Uterus (tissue), 4 donors: ENCODE measurements around the gene SHC1. TPM values are rescaled to one million over a fixed set of nuclear protein-coding genes. Genes with fewer than 3 reads are reported as not detected.
A peak's percentile ranks its signal among the peaks of the same experiment; 100 is the strongest.

Experiments
- DNase-seq, 2 donors: peaks; one replicate each; pipeline ENCODE4 v3.0.0-alpha.2; 2019 to 2020
- H3K27ac ChIP-seq, 2 donors: fragments of 200-600 bp; sonication (generic); 1 replicate in 1 of 2; 2 replicates in 1 of 2; pipeline ENCODE4 v1.5.1; 2016 to 2018
- H3K27me3 ChIP-seq, 2 donors: fragments of 200-600 bp; sonication (generic); one replicate each; pipeline ENCODE4 v1.5.1; 2018 to 2019; ENCODE audit warnings: control low read depth in 1 of 2
- H3K36me3 ChIP-seq, 2 donors: fragments of 200-600 bp; sonication (generic); one replicate each; pipeline ENCODE4 v1.5.1; 2019; ENCODE audit warnings: control low read depth in 1 of 2
- H3K4me1 ChIP-seq, 2 donors: fragments of 200-600 bp; sonication (generic); one replicate each; pipeline ENCODE4 v1.5.1; 2018 to 2019; ENCODE audit warnings: control low read depth in 1 of 2
- H3K4me3 ChIP-seq, 2 donors: fragments of 200-600 bp; sonication (generic); 1 replicate in 1 of 2; 2 replicates in 1 of 2; pipeline ENCODE4 v1.5.1; 2018 to 2019; ENCODE audit warnings: mild to moderate bottlenecking in 1 of 2
- H3K9me3 ChIP-seq, 2 donors: fragments of 200-600 bp; sonication (generic); one replicate each; pipeline ENCODE4 v1.5.1; 2019; ENCODE audit warnings: control low read depth in 1 of 2
- POLR2A ChIP-seq, 2 donors: fragments of 450-650 bp; IDR thresholded peaks; one replicate each; pipeline ENCODE4 v1.6.1; 2016; ENCODE audit warnings: antibody characterized with exemption in 2 of 2, mild to moderate bottlenecking in 1 of 2, moderate library complexity in 1 of 2
- intact Hi-C: fragments of 100-400 bp; cut with DNase I; formaldehyde crosslinking; loops from one replicate; pipeline ENCODE4 v1.15.1; 2023; ENCODE audit warnings: low total_unique reads
- total RNA-seq, 4 donors: library from RNA; depleted of rRNA in 3 of 4; stranded (reverse); fragments of >200 nt in 3 of 4; gene quantifications; one replicate each; pipeline versions ENCODE4 v1.1.0 to v1.2.4, GENCODE V29; 2014 to 2023
- TF ChIP-seq, protein P1 (sequence below), 4 experiments: fragments of 200-600 bp in 2 of 4; fragments of 450-650 bp in 2 of 4; sonication (generic) in 2 of 4; IDR thresholded peaks; one replicate each; pipeline ENCODE4 v1.5.1; 2016 to 2019; ENCODE audit warnings: antibody characterized with exemption in 4 of 4, mild to moderate bottlenecking in 2 of 4, moderate library complexity in 1 of 4
- donor health status: DM: yes; HTN: yes; CAD: no.

Gene SHC1
- total RNA-seq, 4 donors from 2014 or later = 93.5 to 149 (median 101) TPM

DNA sequence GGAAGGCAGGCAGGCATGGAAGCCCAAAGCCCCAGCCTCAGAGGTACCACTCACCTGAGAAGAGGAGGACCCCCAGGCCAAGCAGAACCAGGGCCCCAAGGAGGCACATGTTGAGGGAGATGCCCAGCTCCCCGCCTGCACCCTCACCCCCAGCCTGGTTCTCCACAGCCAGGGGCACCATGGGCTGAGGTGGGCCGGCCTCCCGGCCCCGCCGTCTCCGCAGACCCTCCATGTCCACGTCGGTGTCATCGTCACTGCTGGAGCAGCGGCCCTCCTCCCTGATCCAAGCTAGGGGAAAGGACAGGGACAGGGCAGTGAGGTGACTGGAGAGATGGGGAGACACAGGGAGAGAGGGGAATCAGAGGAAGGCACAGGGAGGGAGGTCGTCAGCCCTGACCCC, 22.5 kb downstream of the SHC1 start:
- no peaks in the 10 kb centered on the region for H3K36me3 ChIP-seq
- no peak overlapping the region for H3K27ac ChIP-seq
- no peaks in the 10 kb centered on the region for H3K9me3 ChIP-seq
- no peaks in the 10 kb centered on the region for H3K27me3 ChIP-seq
- H3K4me1 ChIP-seq = no peaks in the 10 kb centered on the region
- DNase-seq = no peak
- intact Hi-C loops = no loop called here
- no peak overlapping the region for H3K4me3 ChIP-seq
- TF ChIP-seq, protein P1, sequence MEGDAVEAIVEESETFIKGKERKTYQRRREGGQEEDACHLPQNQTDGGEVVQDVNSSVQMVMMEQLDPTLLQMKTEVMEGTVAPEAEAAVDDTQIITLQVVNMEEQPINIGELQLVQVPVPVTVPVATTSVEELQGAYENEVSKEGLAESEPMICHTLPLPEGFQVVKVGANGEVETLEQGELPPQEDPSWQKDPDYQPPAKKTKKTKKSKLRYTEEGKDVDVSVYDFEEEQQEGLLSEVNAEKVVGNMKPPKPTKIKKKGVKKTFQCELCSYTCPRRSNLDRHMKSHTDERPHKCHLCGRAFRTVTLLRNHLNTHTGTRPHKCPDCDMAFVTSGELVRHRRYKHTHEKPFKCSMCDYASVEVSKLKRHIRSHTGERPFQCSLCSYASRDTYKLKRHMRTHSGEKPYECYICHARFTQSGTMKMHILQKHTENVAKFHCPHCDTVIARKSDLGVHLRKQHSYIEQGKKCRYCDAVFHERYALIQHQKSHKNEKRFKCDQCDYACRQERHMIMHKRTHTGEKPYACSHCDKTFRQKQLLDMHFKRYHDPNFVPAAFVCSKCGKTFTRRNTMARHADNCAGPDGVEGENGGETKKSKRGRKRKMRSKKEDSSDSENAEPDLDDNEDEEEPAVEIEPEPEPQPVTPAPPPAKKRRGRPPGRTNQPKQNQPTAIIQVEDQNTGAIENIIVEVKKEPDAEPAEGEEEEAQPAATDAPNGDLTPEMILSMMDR (IDR thresholded peaks at IDR 0.05) = no peak
- TF ChIP-seq POLR2A (IDR thresholded peaks at IDR 0.05) = no peak

DNA sequence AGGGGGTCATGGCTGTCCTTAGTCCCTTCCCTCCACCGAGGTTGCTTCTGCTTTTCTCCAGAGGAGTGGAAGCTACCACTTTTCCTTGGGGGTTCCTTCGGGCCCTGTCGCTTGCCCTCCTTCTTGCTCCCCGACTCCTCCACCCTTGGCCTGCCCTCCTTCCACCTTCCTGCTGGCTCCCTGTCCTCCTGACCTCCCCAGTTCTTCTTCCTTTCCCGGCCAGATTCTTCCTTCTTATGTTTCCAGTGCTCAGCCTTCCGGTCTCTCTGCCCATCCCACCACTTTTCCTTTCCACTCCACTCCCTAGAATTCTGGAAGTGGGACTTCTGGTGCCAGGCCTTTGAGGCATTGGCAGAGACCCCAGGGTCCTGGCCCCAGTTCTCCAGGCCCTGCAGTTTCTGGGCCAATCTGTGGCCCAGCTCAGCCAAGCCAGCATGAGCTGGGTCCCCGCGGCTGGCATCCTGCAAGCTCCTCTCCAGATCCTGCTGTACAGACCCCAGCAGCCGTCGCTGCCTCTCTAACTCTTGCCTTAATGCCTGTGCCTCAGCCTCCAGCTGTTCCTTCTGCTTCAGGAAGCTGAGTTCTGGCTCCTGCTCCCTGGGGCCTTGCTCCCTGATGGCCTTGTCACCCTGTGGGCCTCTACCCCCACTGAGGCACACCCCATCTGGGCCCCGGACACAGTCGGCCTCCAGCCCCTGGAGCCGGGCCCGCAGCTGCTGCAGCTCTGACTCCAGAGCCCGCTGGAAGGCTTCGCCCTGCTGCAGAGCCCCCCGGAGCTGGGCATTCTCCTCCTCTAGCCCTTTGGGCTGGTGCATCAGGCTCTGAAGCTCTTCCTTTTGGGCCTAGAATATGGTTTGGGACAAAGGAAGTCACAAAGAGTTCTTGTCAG, 24.3 kb downstream of the SHC1 start:
- no peaks in the 10 kb centered on the region for H3K9me3 ChIP-seq
- no peak for TF ChIP-seq POLR2A (IDR thresholded peaks at IDR 0.05)
- no peak overlapping the region for H3K4me3 ChIP-seq
- no peaks in the 10 kb centered on the region for H3K4me1 ChIP-seq
- intact Hi-C loops = no loop called here
- H3K27me3 ChIP-seq = no peaks in the 10 kb centered on the region
- no peak overlapping the region for H3K27ac ChIP-seq
- DNase-seq = no peak
- H3K36me3 ChIP-seq = no peaks in the 10 kb centered on the region

DNA sequence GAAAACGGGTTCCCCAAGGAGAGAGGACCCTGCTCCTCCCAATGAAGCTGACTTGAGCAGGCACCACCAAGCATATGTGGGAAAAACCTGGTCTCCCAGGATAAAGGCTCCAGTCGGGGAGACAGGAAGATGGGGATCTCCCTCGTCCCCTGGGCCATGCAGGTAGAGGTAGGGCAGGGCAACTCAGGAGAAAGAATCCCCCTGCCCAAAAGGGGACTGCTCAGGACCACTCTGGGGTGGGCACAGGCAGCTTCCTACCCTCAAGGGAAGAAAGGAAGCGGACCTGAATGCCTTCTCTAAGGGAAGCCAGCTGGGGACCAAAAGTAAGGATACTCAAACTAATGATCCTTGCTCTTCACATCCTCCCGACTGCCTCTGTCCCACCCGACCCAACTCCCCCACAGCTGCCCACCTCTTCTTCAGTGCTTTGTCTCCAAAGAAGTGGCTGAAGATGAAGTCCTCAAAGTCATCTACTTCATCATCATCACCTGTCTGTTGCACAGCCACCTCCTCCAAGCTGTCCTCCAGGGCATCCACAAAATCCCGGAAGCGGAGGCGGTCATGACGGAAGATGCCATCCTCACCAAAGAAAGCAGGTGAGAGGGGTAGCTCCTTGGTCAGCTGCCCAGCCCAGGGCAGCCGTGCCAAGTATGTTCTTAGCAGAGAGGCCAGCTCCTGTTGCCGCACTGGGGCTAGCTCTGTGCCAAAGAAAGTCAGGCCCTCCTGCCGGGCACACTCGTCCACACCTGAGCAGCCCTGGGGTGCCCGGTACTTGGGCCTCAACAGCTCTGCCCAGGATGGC, 25.2 kb downstream of the SHC1 start:
- Histone ChIP-seq H3K9me3 (no peaks in the 10 kb centered on the region), H3K36me3 (no peaks in the 10 kb centered on the region), H3K4me3 (no peak overlapping the region), H3K27me3 (no peaks in the 10 kb centered on the region), H3K4me1 (no peaks in the 10 kb centered on the region), H3K27ac (peak overlapping the region in 1 of 2 donors; percentile 5)
- TF ChIP-seq POLR2A (IDR thresholded peaks at IDR 0.05) = no peak
- TF ChIP-seq, protein P1 (IDR thresholded peaks at IDR 0.05) = no peak
- intact Hi-C loops = no loop called here
- no peak for DNase-seq

DNA sequence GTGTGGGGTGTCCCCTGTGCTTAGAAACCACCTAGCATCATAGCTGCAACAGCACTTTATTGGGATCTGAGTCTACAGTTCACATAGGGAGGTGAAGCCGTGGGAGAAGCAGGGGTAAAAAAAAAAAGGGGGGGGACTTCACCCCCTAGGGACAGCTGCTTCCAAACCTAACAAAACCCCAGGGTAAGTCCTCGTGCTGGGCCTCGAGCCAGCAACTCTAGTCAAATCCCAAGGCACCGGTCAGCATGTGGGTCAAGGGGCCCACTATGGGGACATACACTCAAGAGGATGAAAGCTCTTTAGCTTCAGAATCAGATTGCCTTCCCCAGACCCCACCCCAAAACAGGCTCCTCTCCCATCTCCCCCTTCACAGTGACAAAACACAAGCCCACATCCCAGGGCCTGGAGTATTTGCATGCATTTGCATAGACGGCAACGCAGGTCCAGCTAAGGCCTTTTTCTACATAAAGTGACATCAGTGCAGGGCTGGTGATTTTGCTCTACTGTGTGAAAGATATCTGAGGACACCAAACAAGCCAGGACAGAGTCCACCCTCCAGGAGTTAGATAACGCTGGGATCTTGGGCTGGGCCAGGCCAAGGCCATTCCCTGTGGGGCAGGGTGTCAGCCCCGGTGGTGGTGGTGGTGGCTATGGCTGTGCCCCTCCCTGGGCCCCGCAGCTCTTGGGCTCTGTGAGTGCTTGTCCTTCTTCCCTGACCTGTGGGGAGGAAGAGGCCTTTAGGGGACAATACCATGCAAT, 26.0 kb downstream of the SHC1 start:
- H3K27ac ChIP-seq = peak overlapping the region; percentile 23 to 33
- intact Hi-C loops = no loop called here

More for the DNA sequence above, 26.0 kb downstream of the SHC1 start:
- DNase-seq = no peak
- no peaks in the 10 kb centered on the region for H3K36me3 ChIP-seq
- H3K9me3 ChIP-seq = no peaks in the 10 kb centered on the region
- no peaks in the 10 kb centered on the region for H3K27me3 ChIP-seq
- TF ChIP-seq, protein P1 (IDR thresholded peaks at IDR 0.05) = no peak
- no peak for TF ChIP-seq POLR2A (IDR thresholded peaks at IDR 0.05)
- H3K4me3 ChIP-seq = no peak overlapping the region
- no peaks in the 10 kb centered on the region for H3K4me1 ChIP-seq
